Measurements from ENCODE around the gene NDUFB10.

DNA sequence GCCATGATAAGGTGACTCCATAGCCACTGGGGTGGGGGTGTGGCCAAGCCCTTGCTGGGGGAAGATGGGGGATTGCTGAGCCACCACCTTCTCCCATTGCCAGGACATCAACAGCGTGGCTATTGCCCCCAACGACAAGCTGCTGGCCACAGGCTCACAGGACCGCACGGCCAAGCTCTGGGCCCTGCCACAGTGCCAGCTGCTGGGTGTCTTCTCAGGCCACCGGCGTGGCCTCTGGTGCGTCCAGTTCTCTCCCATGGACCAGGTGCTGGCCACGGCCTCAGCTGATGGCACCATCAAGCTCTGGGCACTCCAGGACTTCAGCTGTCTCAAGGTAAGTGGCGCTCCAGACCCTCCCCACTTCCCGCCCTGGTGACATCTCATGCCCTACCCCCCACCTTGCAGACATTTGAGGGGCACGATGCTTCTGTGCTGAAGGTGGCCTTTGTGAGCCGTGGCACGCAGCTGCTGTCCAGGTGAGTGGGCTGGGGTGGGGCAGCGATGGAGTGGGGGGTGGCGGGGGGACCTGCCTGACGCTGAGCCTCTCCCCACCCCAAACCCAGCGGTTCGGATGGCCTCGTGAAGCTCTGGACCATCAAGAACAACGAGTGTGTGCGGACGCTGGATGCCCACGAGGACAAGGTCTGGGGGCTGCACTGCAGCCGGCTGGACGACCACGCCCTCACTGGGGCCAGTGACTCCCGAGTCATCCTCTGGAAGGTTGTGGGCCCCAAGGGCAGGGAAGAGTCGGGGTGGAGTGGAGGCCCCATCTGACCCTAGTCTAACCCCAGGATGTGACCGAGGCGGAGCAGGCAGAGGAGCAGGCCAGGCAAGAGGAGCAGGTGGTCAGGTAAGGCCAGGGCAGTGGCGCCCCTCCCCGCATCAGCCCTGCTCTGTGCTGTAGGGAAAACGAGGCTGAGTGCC is 17.9 kb downstream of the NDUFB10 start:
- TF ChIP-seq, protein P1, sequence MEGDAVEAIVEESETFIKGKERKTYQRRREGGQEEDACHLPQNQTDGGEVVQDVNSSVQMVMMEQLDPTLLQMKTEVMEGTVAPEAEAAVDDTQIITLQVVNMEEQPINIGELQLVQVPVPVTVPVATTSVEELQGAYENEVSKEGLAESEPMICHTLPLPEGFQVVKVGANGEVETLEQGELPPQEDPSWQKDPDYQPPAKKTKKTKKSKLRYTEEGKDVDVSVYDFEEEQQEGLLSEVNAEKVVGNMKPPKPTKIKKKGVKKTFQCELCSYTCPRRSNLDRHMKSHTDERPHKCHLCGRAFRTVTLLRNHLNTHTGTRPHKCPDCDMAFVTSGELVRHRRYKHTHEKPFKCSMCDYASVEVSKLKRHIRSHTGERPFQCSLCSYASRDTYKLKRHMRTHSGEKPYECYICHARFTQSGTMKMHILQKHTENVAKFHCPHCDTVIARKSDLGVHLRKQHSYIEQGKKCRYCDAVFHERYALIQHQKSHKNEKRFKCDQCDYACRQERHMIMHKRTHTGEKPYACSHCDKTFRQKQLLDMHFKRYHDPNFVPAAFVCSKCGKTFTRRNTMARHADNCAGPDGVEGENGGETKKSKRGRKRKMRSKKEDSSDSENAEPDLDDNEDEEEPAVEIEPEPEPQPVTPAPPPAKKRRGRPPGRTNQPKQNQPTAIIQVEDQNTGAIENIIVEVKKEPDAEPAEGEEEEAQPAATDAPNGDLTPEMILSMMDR (IDR thresholded peaks at IDR 0.05; ENCODE audit: poor library complexity, severe bottlenecking): no peak
- TF ChIP-seq SMC3 (conservative IDR thresholded peaks at IDR 0.05; ENCODE audit: poor library complexity): no peak
- no peak for TF ChIP-seq POLR2AphosphoS5 (IDR thresholded peaks at IDR 0.05)
